M059J (cell line): Measurements from ENCODE around the gene EGFL7. TPM values are rescaled to one million over a fixed set of nuclear protein-coding genes. Genes with fewer than 3 reads are reported as not detected.
A peak's percentile ranks its signal among the peaks of the same experiment; 100 is the strongest.
"Not testable (repeated sequence)": the region's sequence is repeated elsewhere in the genome, so short reads cannot be mapped to it uniquely, and the experiment has no call there.

Experiments used
- DNase-seq: peaks from one replicate; pipeline ENCODE4 v3.0.0-alpha.2; 2012; ENCODE audit warnings: low read depth
- total RNA-seq: library from RNA; depleted of rRNA; stranded (reverse); fragments of >200 nt; shearing (Covaris generic); gene quantifications from 2 replicates; pipeline ENCODE4 v1.2.3, GENCODE V29; 2014

The EGFL7 gene
- total RNA-seq, 1 experiment from 2014 or later: 20.9 TPM

DNA sequence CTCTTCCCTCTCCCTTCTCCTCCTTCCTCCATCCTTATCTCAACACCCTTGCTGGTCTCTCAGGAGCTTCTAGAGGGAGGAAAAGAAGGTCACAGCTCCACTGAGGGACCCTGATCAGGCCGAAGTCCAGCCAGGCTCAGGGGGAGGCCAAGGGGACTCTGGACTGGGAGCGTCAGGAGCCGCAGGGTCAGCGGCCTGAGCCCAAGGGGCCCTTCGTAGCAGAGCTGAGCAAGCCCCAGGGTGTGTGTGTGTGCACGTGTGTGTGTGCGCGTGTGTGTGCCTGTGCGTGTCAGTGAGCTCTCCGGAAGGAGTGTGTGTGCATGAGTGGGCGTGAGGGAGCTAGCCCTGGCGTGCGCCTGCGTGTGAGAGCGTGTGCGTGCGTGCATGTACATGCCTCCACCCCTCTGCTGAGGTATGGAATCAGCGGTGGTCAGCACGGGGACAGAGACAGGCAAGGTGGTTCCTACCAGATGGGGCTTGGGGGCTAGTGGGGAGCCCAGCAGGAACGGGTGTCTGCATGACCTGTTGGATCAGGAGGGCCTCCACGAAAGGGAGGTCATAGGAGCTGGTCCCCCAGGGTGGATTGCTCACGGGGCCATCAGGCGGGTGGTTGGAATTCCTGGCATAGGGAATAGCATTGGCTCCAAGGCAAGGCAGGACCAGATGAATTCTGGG lies 34.6 kb downstream of the EGFL7 start:
- no peak for DNase-seq

DNA sequence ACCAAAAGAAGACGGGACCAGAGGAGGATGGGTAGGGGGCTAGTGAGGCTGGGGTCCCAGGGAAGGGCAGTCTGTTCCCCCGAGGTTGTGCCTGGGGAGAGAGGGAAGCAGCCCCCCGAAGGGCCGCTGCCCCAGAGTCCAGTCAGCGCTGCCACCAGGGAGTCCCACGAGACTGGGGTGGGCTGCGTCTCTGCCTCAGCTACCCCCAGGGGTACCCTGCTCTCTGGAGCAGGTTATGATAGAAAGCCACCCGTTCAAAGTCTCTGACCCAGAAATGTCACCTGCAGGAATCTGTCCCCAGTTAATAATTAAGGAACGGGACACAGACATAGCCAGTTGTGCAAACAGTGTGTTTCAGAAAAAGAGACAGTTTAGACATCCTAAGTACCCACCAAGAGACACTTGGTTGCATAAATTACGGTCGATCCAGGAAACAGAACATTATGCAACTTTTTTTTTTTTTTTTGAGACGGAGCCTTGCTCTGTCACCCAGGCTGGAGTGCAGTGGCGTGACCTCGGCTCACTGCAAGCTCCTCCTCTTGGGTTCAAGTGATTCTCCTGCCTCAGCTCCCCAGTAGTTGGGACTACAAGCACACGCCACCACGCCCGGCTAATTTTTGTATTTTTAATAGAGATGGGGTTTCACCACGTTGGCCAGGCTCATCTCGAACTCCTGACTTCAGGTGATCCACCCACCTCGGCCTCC lies 35.3 kb downstream of the EGFL7 start:
- no peak for DNase-seq

DNA sequence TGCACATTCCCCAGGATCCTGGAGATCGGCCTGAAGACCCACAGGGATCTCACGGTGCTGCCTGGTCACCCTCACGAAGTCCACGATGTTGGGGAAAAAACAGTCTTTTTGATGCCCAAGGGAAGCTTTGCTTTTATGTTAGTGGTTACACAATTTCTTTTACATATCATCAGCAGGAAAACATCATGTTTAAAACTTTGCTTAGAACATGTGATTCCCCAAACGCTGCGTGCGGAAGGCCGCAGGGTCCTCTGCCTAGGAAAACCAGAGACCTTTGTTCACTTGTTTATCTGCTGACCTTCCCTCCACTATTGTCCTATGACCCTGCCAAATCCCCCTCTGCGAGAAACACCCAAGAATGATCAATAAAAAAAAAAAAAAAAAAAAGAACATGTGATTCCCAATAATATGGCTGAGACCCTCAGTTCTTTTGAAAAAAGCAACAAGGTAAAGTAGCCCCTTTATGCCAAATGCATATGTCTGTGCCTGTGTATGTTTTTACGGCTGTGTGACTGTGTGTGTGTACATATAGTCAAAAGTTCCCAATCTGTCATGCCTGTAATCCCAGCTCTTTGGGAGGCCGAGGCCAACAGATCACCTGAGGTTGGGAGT lies 36.0 kb downstream of the EGFL7 start:
- no peak for DNase-seq

GRCh38 chr9:136700304-136700703 lies 37.6 kb downstream of the EGFL7 start:
- DNase-seq: no peak

DNA sequence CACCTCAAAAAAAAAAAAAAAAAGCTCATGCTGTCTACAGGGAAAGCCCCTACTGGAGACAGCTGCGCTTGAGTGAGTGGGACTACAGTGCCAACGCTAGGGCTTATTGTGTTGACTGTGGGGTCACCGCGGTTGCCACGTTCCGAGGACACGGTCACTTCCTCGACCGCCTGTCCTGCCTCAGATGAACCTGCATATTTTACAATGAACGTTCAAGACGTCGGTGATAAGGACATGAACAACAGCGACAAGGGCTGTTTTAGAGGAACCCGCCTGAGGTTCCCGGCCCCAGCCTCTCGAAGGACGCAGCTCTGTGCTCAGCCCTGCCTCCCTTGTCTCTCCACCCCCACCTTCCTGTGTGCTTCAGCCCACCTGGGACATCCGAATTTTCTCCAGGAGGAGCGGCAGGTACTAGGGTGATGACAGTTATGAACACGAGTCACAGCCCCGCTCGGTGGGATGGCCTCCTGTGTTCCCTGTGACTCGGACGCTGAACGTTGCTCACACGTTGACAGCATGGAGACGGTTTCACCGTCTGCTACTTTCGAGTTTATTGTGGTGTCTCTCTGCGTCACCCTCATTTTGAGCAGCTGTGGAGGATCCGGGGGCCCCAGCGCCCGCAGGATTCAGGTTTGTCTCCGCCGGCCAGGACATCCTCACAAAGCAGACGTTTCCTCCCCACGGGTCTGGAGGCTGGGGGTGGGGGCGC lies 38.4 kb downstream of the EGFL7 start:
- no peak for DNase-seq

- DNase-seq: no peak
Observed at GRCh38 chr9:136701668-136702053, 38.9 kb downstream of the EGFL7 start.

DNA sequence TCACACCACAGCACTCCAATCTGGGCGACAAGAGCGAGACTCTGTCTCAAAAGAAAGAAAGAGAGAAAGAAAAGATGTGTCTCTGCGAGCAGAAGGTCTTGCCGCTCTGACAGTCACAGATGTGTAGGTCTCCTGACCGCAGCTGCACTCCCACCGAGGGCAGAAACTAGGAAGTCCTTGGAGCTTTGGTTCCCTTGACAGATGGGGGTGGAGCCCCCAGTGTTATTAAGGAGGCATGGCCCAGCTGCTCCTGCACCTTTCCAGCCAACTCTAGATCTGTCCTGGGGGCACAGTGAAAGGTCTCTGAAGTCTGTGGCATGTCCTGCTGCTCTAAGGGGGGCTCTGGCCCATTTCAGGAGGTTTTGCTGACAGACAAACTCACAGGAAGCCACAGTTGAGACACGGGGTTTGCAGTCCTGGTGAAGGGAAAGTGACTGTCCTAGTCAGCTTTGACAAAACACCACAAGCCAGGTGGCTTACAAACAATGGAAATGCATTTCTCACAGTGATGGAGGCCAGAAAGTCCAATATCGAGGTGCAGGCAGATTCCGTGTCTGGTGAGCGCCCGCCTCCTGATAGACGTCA lies 40.7 kb downstream of the EGFL7 start:
- no peak for DNase-seq

DNA sequence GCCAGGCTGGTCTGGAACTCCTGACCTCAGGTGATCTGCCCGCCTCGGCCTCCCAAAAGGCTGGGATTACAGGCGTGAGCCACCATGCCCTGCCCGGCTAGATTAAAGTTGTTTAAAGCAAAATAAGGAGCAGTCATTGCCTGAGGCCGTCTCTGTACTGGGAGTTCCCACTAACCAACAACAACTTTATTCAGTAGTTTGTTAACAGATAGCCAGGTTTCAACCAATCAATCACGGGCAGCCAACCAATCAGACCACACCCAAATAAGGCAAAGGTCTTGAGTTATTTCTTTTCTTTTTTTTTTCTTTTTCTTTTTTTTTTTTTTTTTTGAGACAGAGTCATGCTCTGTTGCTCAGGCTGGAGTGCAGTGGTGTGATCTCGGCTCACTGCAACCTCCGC lies 42.0 kb downstream of the EGFL7 start:
- DNase-seq: not testable (repeated sequence)

GRCh38 chr9:136705564-136705963 lies 42.8 kb downstream of the EGFL7 start:
- peak; percentile 70 for DNase-seq

- DNase-seq: no peak
Observed at GRCh38 chr9:136707011-136707410, 44.3 kb downstream of the EGFL7 start.

DNA sequence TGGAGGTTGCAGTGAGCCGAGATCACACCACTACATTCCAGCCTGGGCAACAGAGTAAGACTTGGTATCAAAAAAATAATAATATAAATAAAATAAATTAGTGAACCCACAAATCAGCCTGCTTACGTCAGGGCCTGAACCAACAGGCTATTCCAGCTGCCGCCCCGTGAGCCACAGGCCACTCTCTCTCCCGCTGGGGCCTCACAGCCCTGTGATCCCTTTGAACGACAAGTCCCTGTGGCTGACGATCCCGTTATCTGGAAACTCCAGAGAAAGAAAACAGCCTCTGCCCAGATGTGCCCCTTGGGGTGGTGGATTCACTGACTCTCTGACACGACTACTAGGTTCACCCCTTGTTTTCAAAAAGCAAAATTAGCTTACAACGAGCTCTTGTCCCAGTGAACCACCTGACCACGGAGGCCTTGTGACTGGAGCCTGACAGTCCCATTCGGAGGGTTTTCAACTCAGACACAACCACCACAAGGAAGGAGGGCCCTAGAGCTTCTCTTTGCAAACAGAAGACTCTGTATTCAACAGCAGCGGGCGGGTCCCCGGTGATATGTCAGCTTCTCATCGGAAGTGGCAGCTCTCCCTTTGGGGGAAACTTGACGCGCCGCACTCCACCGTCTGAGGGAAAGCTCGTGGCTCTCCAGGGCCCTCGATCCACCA lies 45.3 kb downstream of the EGFL7 start:
- no peak for DNase-seq

DNA sequence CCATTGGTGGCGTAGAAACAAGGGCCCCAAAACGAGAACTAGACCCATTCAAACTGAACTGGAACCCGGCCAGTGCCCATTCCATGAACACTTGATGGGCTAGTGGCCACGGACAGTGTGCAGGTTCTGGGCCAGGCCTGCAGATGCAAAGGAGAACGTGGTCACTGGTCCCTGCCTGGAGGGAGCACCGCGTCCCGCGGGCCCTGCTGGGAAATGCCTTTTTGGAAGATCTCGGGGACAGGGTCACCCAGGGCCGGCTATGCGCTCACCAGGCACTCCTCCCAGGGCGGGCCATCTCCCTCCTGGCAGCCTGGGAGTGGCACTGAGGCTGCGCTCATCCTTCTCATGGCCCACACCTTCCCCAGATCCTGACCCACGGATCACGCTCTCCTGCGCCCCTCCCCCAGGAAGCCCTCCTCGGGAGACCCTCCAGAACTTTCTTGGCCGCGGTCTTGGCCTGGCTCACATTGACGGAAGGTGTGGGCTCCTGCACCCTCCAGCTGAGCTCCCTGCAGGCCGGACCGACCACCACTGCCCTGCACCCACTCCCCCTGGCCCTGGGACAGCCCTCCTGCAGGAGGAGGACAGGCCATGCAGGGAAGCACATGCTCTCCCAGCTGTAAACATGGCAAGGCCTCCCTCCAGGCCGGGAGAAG lies 46.9 kb downstream of the EGFL7 start:
- no peak for DNase-seq

DNA sequence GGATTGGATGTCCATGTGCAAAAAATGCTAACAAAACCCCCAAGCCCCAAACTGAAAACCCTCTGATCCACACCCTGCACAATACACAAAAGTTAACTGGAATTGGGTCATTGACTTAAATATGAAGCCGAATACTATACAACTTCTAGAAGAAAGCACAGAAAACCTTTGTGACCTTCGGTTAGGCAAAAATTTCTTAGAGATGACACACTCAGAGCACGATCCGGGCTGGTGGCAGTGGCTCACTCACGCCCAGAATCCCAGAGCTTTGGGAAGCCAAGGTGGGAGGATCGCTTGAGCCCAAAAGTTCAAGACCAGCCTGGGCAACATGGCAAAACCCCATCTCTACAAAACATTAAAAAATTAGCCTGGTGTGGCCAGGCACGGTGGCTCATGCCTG lies 47.8 kb downstream of the EGFL7 start:
- DNase-seq: peak; percentile 78

- DNase-seq: peak; percentile 76
Observed at GRCh38 chr9:136711219-136711648, 48.5 kb downstream of the EGFL7 start.

DNA sequence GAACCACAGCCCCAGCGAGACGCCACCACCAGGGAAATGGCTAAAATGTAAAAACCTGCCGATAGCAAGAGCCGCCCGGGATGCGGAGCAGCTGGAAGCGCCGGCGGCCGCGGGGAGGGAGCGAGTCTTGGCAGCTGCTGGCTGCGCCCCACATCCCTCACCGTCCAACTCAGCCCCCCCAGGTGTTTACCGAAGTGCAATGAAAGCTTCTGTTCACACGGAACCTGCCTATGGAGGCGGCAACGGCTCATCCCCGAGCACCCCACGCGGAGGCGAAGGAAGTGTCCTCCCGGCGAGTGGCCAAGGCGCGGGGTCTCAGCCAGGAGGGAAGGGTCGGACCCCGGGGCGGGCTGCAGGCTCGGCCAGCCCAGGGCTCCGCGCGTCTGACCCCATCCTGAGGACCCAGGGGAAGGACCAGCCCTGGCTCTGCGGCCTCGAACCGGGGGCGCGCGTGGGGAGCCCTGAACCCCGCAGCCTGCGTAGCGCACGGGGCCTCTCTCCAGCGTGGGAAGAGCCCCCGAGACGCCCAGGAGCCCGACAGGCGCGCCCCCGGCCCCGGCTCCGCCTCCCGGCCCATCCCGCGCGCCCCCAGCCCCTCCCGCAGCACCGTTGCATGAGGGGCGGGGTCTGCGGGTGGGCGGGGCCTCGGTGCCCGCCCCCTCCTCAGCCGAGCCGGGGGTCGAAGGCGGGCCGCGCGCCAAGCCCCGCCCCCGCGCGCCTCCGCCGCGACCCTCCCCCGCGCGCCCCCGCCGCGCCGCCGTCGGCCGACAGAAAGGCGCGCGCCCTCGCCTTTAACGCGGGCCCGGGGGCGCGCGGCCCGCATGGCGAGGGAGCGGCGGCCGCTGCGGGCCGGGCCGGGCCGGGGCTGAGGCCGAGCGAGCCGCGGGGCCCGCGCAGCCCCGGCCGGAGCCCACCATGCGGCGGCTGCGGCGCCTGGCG lies 49.3 kb downstream of the EGFL7 start, which contains the start of gene DIPK1B:
DIPK1B (plus strand) TSS at position 822 of the 939 bp plus-strand sequence; CDS start at position 916, 94 bp downstream.
- no peak for DNase-seq

GRCh38 chr9:136712690-136713544 lies 50.2 kb downstream of the EGFL7 start:
- DNase-seq: no peak

GRCh38 chr9:136713550-136713949 lies 50.8 kb downstream of the EGFL7 start:
- no peak for DNase-seq

DNA sequence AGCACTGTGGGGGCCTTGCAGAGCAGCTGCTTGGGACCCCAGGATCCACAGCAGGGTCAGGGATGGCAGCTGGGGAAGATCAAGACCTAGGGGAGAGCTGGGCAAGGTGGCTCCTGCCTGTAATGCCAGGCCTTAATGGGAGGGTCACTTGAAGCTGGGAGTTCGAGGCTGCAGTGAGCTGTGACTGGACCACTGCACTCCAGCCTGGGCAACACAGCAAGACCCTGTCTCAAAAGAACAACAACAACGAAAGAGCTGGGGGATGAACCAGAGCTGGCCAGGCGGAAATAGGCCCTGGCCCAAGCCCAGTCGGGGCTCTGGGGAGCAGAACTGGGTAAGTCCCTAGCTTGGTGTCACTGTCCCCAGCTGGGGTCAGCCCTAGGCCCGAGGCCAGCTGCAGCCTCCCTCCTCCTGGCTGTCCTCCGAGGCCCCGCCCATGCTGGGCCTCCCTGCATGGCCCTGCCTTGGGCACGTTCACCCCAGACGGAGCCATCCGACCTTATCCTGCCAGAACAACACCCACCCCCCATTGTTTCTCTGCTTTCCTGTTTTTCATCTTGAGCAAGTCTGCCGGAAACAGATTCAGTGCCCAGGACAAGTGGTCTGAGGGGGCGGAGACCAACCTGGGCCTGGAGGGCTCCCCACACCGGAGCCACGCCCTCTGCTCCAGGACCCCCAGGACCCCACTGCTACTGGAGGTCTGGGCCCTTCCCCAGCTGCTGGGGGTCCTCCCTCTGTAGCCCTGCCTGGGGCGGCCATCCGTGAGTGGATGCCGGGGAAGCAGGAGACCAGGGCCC lies 51.6 kb downstream of the EGFL7 start:
- DNase-seq: no peak
